Brain microvascular endothelial cell (primary cell): ENCODE data around the gene SPRR3.

Source experiments
- DNase-seq: peaks from one replicate; pipeline ENCODE4 v3.0.0-alpha.2; 2020
- H3K27ac ChIP-seq: fragments of 250-450 bp; sonication (Bioruptor Pico); 2 replicates; pipeline ENCODE4 v1.5.1; 2020; ENCODE audit warnings: mild to moderate bottlenecking, moderate library complexity
- H3K27me3 ChIP-seq: fragments of 250-450 bp; sonication (Bioruptor Pico); replicated peaks from 2 replicates; pipeline ENCODE4 v1.5.1; 2020; ENCODE audit warnings: mild to moderate bottlenecking
- H3K36me3 ChIP-seq: fragments of 250-450 bp; sonication (Bioruptor Pico); replicated peaks from 2 replicates; pipeline ENCODE4 v1.5.1; 2020; ENCODE audit warnings: mild to moderate bottlenecking
- H3K4me3 ChIP-seq: 2 replicates; pipeline ENCODE4 v1.5.1; 2011; ENCODE audit warnings: low read depth, mild to moderate bottlenecking, control low read depth, low read length, moderate library complexity
- CTCF ChIP-seq: IDR thresholded peaks from 2 replicates; pipeline ENCODE4 v1.5.1; 2011; ENCODE audit warnings: low read depth, mild to moderate bottlenecking, moderate library complexity, low read length, control low read depth, inconsistent platforms; ENCODE audit errors: missing control alignments
- in situ Hi-C: cut with HindIII; loops from 2 replicates; pipeline ENCODE4 v1.10.0; 2017; ENCODE audit warnings: low sequenced_read_pairs, low pct_ligation_motif_present

Gene SPRR3

GRCh38 chr1:152960452-152961044, 41.0 kb upstream of the SPRR3 start:
- no peak overlapping the region for H3K27ac ChIP-seq
- TF ChIP-seq CTCF, result no peak
- no peaks in the 10 kb centered on the region for H3K36me3 ChIP-seq
- H3K4me3 ChIP-seq, result no peak overlapping the region
- no peaks in the 10 kb centered on the region for H3K27me3 ChIP-seq
- in situ Hi-C loops, result no loop called here
- no peak for DNase-seq

- TF ChIP-seq CTCF, result no peak
- in situ Hi-C loops, result no loop called here
- no peak for DNase-seq
Measured at GRCh38 chr1:152961226-152961891, 40.2 kb upstream of the SPRR3 start.

GRCh38 chr1:152962876-152963415, 38.6 kb upstream of the SPRR3 start:
- in situ Hi-C loops, result no loop called here
- no peak for TF ChIP-seq CTCF
- Histone ChIP-seq H3K4me3 (no peak overlapping the region), H3K36me3 (no peaks in the 10 kb centered on the region), H3K27ac (no peak overlapping the region), H3K27me3 (no peaks in the 10 kb centered on the region)
- no peak for DNase-seq

More at GRCh38 chr1:152961226-152961891, 40.2 kb upstream of the SPRR3 start:
- no peaks in the 10 kb centered on the region for H3K27me3 ChIP-seq
- H3K27ac ChIP-seq, result no peak overlapping the region
- no peak overlapping the region for H3K4me3 ChIP-seq
- H3K36me3 ChIP-seq, result no peaks in the 10 kb centered on the region

- Histone ChIP-seq H3K27ac (no peak overlapping the region), H3K36me3 (no peaks in the 10 kb centered on the region), H3K4me3 (no peak overlapping the region), H3K27me3 (no peaks in the 10 kb centered on the region)
- in situ Hi-C loops, result no loop called here
- TF ChIP-seq CTCF, result no peak
- DNase-seq, result no peak
Measured at GRCh38 chr1:152964536-152964935, 37.0 kb upstream of the SPRR3 start.

- H3K4me3 ChIP-seq, result no peak overlapping the region
- in situ Hi-C loops, result no loop called here
- no peak for TF ChIP-seq CTCF
- H3K27ac ChIP-seq, result no peak overlapping the region
- DNase-seq, result no peak
- no peaks in the 10 kb centered on the region for H3K27me3 ChIP-seq
- no peaks in the 10 kb centered on the region for H3K36me3 ChIP-seq
Measured at GRCh38 chr1:152965853-152966252, 35.7 kb upstream of the SPRR3 start.

GRCh38 chr1:152967201-152967600, 34.3 kb upstream of the SPRR3 start:
- in situ Hi-C loops, result no loop called here
- TF ChIP-seq CTCF, result no peak
- Histone ChIP-seq H3K4me3 (no peak overlapping the region), H3K27me3 (no peaks in the 10 kb centered on the region), H3K27ac (no peak overlapping the region), H3K36me3 (no peaks in the 10 kb centered on the region)
- no peak for DNase-seq
